ENCODE measurements around the gene PROCA1.

PROCA1 gene

GRCh38 chr17:28702752-28703150 is 8.9 kb downstream of the PROCA1 start:
- TF ChIP-seq CTCF (IDR thresholded peaks at IDR 0.05; ENCODE audit: borderline replicate concordance, insufficient read depth, low read depth, low read length): no peak
- H3K4me3 ChIP-seq (ENCODE audit: low read depth, low read length): no peak overlapping the region

- TF ChIP-seq CTCF (IDR thresholded peaks at IDR 0.05; ENCODE audit: borderline replicate concordance, insufficient read depth, low read depth, low read length): no peak
- no peak overlapping the region for H3K4me3 ChIP-seq (ENCODE audit: low read depth, low read length)
These were observed 9.5 kb downstream of the PROCA1 start for GRCh38 chr17:28702026-28702751.

- TF ChIP-seq CTCF (IDR thresholded peaks at IDR 0.05; ENCODE audit: borderline replicate concordance, insufficient read depth, low read depth, low read length): no peak
- no peak overlapping the region for H3K4me3 ChIP-seq (ENCODE audit: low read depth, low read length)
These were observed 10.7 kb downstream of the PROCA1 start for GRCh38 chr17:28700830-28701492.

GRCh38 chr17:28700278-28700677 is 11.4 kb downstream of the PROCA1 start:
- no peak overlapping the region for H3K4me3 ChIP-seq (ENCODE audit: low read depth, low read length)
- TF ChIP-seq CTCF (IDR thresholded peaks at IDR 0.05; ENCODE audit: borderline replicate concordance, insufficient read depth, low read depth, low read length): no peak

- no peak for TF ChIP-seq CTCF (IDR thresholded peaks at IDR 0.05; ENCODE audit: borderline replicate concordance, insufficient read depth, low read depth, low read length)
- no peak overlapping the region for H3K4me3 ChIP-seq (ENCODE audit: low read depth, low read length)
These were observed 13.3 kb downstream of the PROCA1 start for GRCh38 chr17:28698253-28698941.

GRCh38 chr17:28693869-28694268 is 17.8 kb downstream of the PROCA1 start:
- TF ChIP-seq CTCF (IDR thresholded peaks at IDR 0.05; ENCODE audit: borderline replicate concordance, insufficient read depth, low read depth, low read length): no peak
- no peak overlapping the region for H3K4me3 ChIP-seq (ENCODE audit: low read depth, low read length)
